ENCODE results near the gene RSF1. TPM values are rescaled to one million over a fixed set of nuclear protein-coding genes. Genes with fewer than 3 reads are reported as not detected.
A peak's percentile ranks its signal among the peaks of the same experiment; 100 is the strongest.

RSF1 gene
- total RNA-seq, 2 experiments from 2014 or later, result 49.9 to 59.2 TPM

GRCh38 chr11:77778549-77778948 is 42.0 kb downstream of the RSF1 start:
- H3K27ac Mint-ChIP-seq, result peak overlapping the region; percentile 34

GRCh38 chr11:77778118-77778517 is 42.4 kb downstream of the RSF1 start:
- no peak overlapping the region for H3K27ac Mint-ChIP-seq
- CTCF ChIA-PET, result no interaction called here
- intact Hi-C loops (cut with DNase I, micrococcal nuclease), result no loop called here

More at GRCh38 chr11:77778549-77778948, 42.0 kb downstream of the RSF1 start:
- ATAC-seq (no peak), DNase-seq (no peak)
- CTCF ChIA-PET, result no interaction called here
- intact Hi-C loops (cut with DNase I, micrococcal nuclease), result no loop called here
- POLR2A ChIA-PET, result interaction anchor here (0.6 to 0.7 kb wide), 2 partner anchors 11 to 17 kb away, joined by 4 to 8 read pairs; no protein-coding TSS in a partner anchor
- H3K27me3 Mint-ChIP-seq, result no peaks in the 10 kb centered on the region
- H3K9me3 Mint-ChIP-seq (ENCODE audit: low read depth), result no peaks in the 10 kb centered on the region
- H3K4me1 Mint-ChIP-seq, result peaks cover 33% of the 10 kb centered on the region
- H3K4me3 Mint-ChIP-seq, result no peak overlapping the region
- peaks cover 3% of the 10 kb centered on the region for H3K36me3 Mint-ChIP-seq (ENCODE audit: low read depth)

GRCh38 chr11:77776455-77776854 is 44.1 kb downstream of the RSF1 start:
- H3K36me3 Mint-ChIP-seq (ENCODE audit: low read depth), result peaks cover 3% of the 10 kb centered on the region
- intact Hi-C loops (cut with DNase I, micrococcal nuclease), result loop anchor here (1.0 kb wide), 2 partner anchors 224 to 270 kb away; no protein-coding TSS in a partner anchor
- no peak overlapping the region for H3K4me3 Mint-ChIP-seq
- H3K27me3 Mint-ChIP-seq, result no peaks in the 10 kb centered on the region
- H3K4me1 Mint-ChIP-seq, result peaks cover 51% of the 10 kb centered on the region
- no peaks in the 10 kb centered on the region for H3K9me3 Mint-ChIP-seq (ENCODE audit: low read depth)
- no peak overlapping the region for H3K27ac Mint-ChIP-seq
- POLR2A ChIA-PET, result interaction anchor here (1.6 kb wide), 1 partner anchor 218 kb away, joined by 3 read pairs; the partner anchor contains the start of gene INTS4
- DNase-seq (no peak), ATAC-seq (peak; percentile 39)
- CTCF ChIA-PET, result interaction anchor here (0.6 to 1.1 kb wide), 8 partner anchors 29 to 368 kb away, joined by 3 to 6 read pairs (median 3); no protein-coding TSS in a partner anchor

More at GRCh38 chr11:77778118-77778517, 42.4 kb downstream of the RSF1 start:
- DNase-seq (no peak), ATAC-seq (no peak)
- peaks cover 35% of the 10 kb centered on the region for H3K4me1 Mint-ChIP-seq
- POLR2A ChIA-PET, result no interaction called here
- H3K27me3 Mint-ChIP-seq, result no peaks in the 10 kb centered on the region
- no peaks in the 10 kb centered on the region for H3K9me3 Mint-ChIP-seq (ENCODE audit: low read depth)
- H3K4me3 Mint-ChIP-seq, result no peak overlapping the region
- peaks cover 3% of the 10 kb centered on the region for H3K36me3 Mint-ChIP-seq (ENCODE audit: low read depth)

- ChIA-PET POLR2A (interaction anchor here (1.6 kb wide), 1 partner anchor 219 kb away, joined by 3 read pairs; the partner anchor contains the start of gene INTS4), CTCF (interaction anchor here (0.6 to 1.1 kb wide), 10 partner anchors 29 to 369 kb away, joined by 3 to 6 read pairs (median 3); no protein-coding TSS in a partner anchor)
- no peak overlapping the region for H3K4me3 Mint-ChIP-seq
- H3K27ac Mint-ChIP-seq, result no peak overlapping the region
- peaks cover 56% of the 10 kb centered on the region for H3K4me1 Mint-ChIP-seq
- peaks cover 3% of the 10 kb centered on the region for H3K36me3 Mint-ChIP-seq (ENCODE audit: low read depth)
- H3K27me3 Mint-ChIP-seq, result no peaks in the 10 kb centered on the region
- ATAC-seq, result no peak
- DNase-seq, result no peak
- intact Hi-C loops (cut with DNase I, micrococcal nuclease), result loop anchor here (1.0 kb wide), 2 partner anchors 224 to 270 kb away; no protein-coding TSS in a partner anchor
- H3K9me3 Mint-ChIP-seq (ENCODE audit: low read depth), result no peaks in the 10 kb centered on the region
These were observed 44.6 kb downstream of the RSF1 start for GRCh38 chr11:77775936-77776335.

- intact Hi-C loops (cut with DNase I, micrococcal nuclease), result no loop called here
- Mint-ChIP-seq H3K4me1 (peaks cover 53% of the 10 kb centered on the region), H3K27me3 (no peaks in the 10 kb centered on the region), H3K27ac (peak overlapping the region; percentile 7), H3K4me3 (no peak overlapping the region), H3K9me3 (ENCODE audit: low read depth) (no peaks in the 10 kb centered on the region), H3K36me3 (ENCODE audit: low read depth) (peaks cover 3% of the 10 kb centered on the region)
- ChIA-PET CTCF (no interaction called here), POLR2A (no interaction called here)
- DNase-seq (no peak), ATAC-seq (no peak)
These were observed 49.4 kb downstream of the RSF1 start for GRCh38 chr11:77771135-77771534.

- ChIA-PET CTCF (no interaction called here), POLR2A (no interaction called here)
- Mint-ChIP-seq H3K4me3 (no peak overlapping the region), H3K27me3 (no peaks in the 10 kb centered on the region), H3K9me3 (ENCODE audit: low read depth) (no peaks in the 10 kb centered on the region), H3K4me1 (peaks cover 51% of the 10 kb centered on the region), H3K36me3 (ENCODE audit: low read depth) (peaks cover 3% of the 10 kb centered on the region), H3K27ac (peak overlapping the region; percentile 7)
- intact Hi-C loops (cut with DNase I, micrococcal nuclease), result no loop called here
- no peak for DNase-seq
- ATAC-seq, result no peak
These were observed 49.9 kb downstream of the RSF1 start for GRCh38 chr11:77770629-77771028.

GRCh38 chr11:77762426-77762825 is 58.1 kb downstream of the RSF1 start:
- peaks cover 13% of the 10 kb centered on the region for H3K4me1 Mint-ChIP-seq
- peaks cover 15% of the 10 kb centered on the region for H3K36me3 Mint-ChIP-seq (ENCODE audit: low read depth)
- H3K27me3 Mint-ChIP-seq, result no peaks in the 10 kb centered on the region
- ChIA-PET CTCF (no interaction called here), POLR2A (interaction anchor here (0.6 kb wide), 1 partner anchor 17 kb away, joined by 8 read pairs; no protein-coding TSS in a partner anchor)
- ATAC-seq (peak; percentile 69), DNase-seq (no peak)
- H3K4me3 Mint-ChIP-seq, result no peak overlapping the region
- H3K9me3 Mint-ChIP-seq (ENCODE audit: low read depth), result no peaks in the 10 kb centered on the region
- peak overlapping the region; percentile 20 for H3K27ac Mint-ChIP-seq
- intact Hi-C loops (cut with DNase I, micrococcal nuclease), result no loop called here

- Mint-ChIP-seq H3K4me1 (peaks cover 11% of the 10 kb centered on the region), H3K27me3 (no peaks in the 10 kb centered on the region), H3K36me3 (ENCODE audit: low read depth) (peaks cover 21% of the 10 kb centered on the region), H3K27ac (no peak overlapping the region), H3K4me3 (no peak overlapping the region), H3K9me3 (ENCODE audit: low read depth) (no peaks in the 10 kb centered on the region)
- ATAC-seq (no peak), DNase-seq (no peak)
- ChIA-PET POLR2A (no interaction called here), CTCF (no interaction called here)
- intact Hi-C loops (cut with DNase I, micrococcal nuclease), result no loop called here
These were observed 59.0 kb downstream of the RSF1 start for GRCh38 chr11:77761491-77761890.

GRCh38 chr11:77758331-77758730 is 62.2 kb downstream of the RSF1 start:
- intact Hi-C loops (cut with DNase I, micrococcal nuclease), result no loop called here
- CTCF ChIA-PET, result no interaction called here
- Mint-ChIP-seq H3K36me3 (ENCODE audit: low read depth) (peaks cover 31% of the 10 kb centered on the region), H3K9me3 (ENCODE audit: low read depth) (no peaks in the 10 kb centered on the region), H3K4me1 (peaks cover 6% of the 10 kb centered on the region), H3K27me3 (no peaks in the 10 kb centered on the region), H3K27ac (no peak overlapping the region), H3K4me3 (no peak overlapping the region)
- POLR2A ChIA-PET, result no interaction called here
- ATAC-seq (no peak), DNase-seq (no peak)

- Mint-ChIP-seq H3K36me3 (ENCODE audit: low read depth) (peaks cover 24% of the 10 kb centered on the region), H3K27ac (no peak overlapping the region), H3K9me3 (ENCODE audit: low read depth) (no peaks in the 10 kb centered on the region), H3K27me3 (no peaks in the 10 kb centered on the region), H3K4me3 (no peak overlapping the region), H3K4me1 (peaks cover 13% of the 10 kb centered on the region)
- ATAC-seq (no peak), DNase-seq (no peak)
- ChIA-PET CTCF (interaction anchor here (0.5 kb wide), 1 partner anchor 90 kb away, joined by 3 read pairs; no protein-coding TSS in a partner anchor), POLR2A (no interaction called here)
- intact Hi-C loops (cut with DNase I, micrococcal nuclease), result no loop called here
These were observed 67.3 kb downstream of the RSF1 start for GRCh38 chr11:77753230-77753629.

GRCh38 chr11:77752516-77752915 is 68.0 kb downstream of the RSF1 start:
- POLR2A ChIA-PET, result no interaction called here
- Mint-ChIP-seq H3K9me3 (ENCODE audit: low read depth) (no peaks in the 10 kb centered on the region), H3K27ac (no peak overlapping the region), H3K36me3 (ENCODE audit: low read depth) (peaks cover 24% of the 10 kb centered on the region), H3K4me3 (no peak overlapping the region), H3K27me3 (no peaks in the 10 kb centered on the region), H3K4me1 (peaks cover 13% of the 10 kb centered on the region)
- intact Hi-C loops (cut with DNase I, micrococcal nuclease), result no loop called here
- DNase-seq, result no peak
- CTCF ChIA-PET, result interaction anchor here (0.7 kb wide), 1 partner anchor 13 kb away, joined by 3 read pairs; no protein-coding TSS in a partner anchor
- ATAC-seq, result no peak

- no peaks in the 10 kb centered on the region for H3K9me3 Mint-ChIP-seq (ENCODE audit: low read depth)
- peaks cover 9% of the 10 kb centered on the region for H3K4me1 Mint-ChIP-seq
- no peaks in the 10 kb centered on the region for H3K27me3 Mint-ChIP-seq
- H3K36me3 Mint-ChIP-seq (ENCODE audit: low read depth), result peaks cover 19% of the 10 kb centered on the region
- ChIA-PET CTCF (interaction anchor here (0.6 kb wide), 1 partner anchor 303 kb away, joined by 4 read pairs; no protein-coding TSS in a partner anchor), POLR2A (no interaction called here)
- intact Hi-C loops (cut with DNase I, micrococcal nuclease), result no loop called here
- H3K27ac Mint-ChIP-seq, result no peak overlapping the region
- ATAC-seq (no peak), DNase-seq (no peak)
- no peak overlapping the region for H3K4me3 Mint-ChIP-seq
These were observed 69.9 kb downstream of the RSF1 start for GRCh38 chr11:77750394-77751156.
